Activated naive CD8-positive, alpha-beta T cell treated with anti-CD3 and anti-CD28 coated beads, Interleukin-2, amount 50 U/mL, for 16 hours (primary cell): Measurements from ENCODE around the gene GPX2.

Experiments
- DNase-seq: peaks from one replicate; pipeline ENCODE4 v3.0.0-alpha.2; 2020; ENCODE audit warnings: low read depth, low spot score

GPX2 gene

GRCh38 chr14:64960762-64961276 is 18.3 kb upstream of the GPX2 start:
- no peak for DNase-seq

DNA sequence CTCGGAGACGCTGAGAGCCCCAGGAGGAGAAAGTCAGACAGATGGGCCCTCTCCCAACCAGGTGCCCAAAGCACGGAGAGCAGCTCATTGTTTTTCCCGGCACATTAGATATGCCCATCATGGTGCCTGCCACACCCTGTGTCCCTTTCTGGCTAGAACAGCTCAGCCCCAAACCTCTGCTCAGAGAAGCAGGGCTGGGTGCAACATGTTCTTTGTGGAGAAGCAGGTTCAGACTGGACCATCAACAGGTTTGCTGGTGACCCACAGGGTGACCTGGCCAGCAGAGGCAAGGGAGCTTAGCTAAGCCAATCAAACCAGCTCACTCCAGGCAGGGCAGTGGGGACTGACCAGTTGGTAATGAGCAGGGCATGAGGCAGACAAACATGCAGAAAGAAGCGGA is 16.2 kb upstream of the GPX2 start:
- no peak for DNase-seq

DNA sequence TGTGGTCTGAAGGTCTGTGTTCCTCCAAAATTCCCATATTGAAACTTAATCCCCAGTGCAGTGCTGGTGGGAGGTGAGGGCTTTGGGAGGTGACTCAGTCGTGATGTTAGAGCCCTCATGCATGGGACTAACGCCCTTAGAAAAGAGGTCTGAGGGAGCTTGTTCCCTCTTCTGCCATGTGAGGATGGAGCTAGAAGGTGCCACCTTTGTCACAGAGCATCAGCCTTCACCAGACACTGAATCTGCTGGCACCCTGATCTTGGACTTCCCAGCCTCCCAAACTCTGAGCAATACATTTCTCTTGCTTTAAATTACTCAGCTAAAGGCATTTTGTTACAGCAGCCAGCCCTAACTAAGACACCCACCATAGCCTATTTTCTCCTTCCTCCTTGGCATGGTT is 15.7 kb upstream of the GPX2 start:
- DNase-seq, result no peak

GRCh38 chr14:64956697-64957406 is 14.3 kb upstream of the GPX2 start:
- DNase-seq, result no peak

- DNase-seq, result no peak
Observed at GRCh38 chr14:64955297-64955696, 12.8 kb upstream of the GPX2 start.

DNA sequence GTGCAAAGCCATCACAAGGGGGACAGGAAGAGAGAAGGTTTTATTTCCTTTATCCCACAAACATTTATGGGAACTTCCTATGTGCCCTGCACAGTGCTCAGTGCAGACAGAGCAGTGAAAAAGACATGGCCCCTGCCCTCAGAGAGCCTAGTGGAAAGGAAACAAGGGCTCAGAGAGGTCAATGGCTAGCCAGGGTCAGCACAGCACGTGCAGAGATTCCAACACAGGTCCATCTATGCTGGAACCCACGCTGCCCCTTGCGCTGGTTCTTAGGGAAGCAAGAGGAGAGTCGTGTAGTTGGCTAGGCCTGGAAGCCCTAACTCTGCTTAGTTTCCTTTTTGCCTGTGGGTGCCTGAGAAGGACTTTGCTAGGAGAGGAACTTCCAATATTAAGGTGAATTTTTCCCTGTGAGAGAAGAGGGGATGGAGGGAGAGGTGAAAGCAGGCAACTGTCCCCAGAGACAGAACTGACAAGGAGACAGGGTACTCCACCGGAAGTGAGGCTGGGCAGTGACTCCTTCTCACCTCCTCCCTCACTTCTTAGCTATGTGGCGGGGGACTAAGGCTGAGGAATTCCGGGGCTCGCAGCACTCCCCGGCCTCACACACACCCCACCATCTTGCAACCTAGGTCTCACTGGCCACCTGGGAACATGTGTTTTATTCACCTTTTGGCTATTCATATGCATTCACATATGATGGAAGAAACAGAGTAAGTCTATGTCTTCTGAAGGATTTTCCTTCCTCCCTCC is 12.1 kb upstream of the GPX2 start:
- DNase-seq, result no peak

GRCh38 chr14:64953661-64954060 is 11.1 kb upstream of the GPX2 start:
- DNase-seq, result no peak

DNA sequence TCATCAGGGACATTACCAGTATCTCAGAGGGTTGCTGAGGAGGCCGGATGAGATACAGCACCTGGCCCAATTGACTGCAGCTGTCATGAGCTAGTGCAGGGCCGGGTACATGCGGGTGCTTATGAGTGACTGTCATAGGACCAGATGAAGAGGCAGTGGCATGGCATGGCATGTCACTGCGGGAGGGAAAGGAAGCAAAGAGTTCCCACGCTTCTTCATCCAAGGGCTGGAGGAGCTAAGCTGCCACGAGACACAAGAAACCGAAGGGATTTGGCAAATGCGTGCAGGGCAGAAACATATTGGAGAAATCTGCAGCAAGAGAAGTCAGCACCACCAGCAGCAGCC is 10.7 kb upstream of the GPX2 start:
- DNase-seq, result no peak

- DNase-seq, result no peak
Observed at GRCh38 chr14:64952598-64953309, 10.2 kb upstream of the GPX2 start.

DNA sequence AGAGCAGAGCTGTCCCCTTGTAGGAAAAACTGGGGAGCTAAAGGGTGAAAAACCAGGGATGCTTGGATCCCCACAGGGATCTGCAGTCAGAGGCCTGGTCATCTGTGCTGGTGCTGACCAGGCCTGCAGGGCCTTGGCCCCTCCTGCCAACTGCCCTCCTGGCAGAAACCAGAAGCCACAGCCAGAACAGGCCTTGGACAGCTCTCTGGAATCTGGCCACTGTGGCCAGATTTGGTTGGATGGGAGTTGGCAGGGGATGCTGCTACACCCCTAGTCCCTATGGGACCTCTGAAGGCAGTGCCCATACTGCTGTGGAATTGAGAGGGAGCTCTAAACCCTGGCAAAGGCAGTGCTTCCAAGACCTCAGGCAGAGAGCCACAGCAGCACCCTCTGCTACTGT is 9.2 kb upstream of the GPX2 start:
- no peak for DNase-seq

DNA sequence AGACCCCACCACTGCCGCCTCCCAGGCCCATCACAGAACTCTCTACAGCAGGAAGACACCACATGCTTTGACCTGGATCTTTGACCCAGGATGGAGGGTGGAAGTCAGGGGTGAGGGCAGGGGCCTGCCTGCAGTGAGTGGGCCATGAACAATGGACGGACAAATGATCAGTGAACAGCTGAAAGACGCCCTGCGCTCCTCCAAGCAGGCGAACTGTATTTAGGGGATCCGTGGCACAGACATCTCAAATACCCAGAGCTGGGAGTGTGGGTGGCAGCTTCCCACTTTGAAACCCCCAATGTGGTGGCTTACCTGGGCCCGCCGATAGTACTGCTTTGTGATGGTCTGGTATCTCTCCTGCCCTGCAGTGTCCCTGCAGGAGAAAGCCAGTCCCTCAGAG is 8.7 kb upstream of the GPX2 start:
- DNase-seq, result no peak

GRCh38 chr14:64950889-64951288 is 8.3 kb upstream of the GPX2 start:
- DNase-seq, result no peak

GRCh38 chr14:64948612-64949210 is 6.2 kb upstream of the GPX2 start:
- no peak for DNase-seq

DNA sequence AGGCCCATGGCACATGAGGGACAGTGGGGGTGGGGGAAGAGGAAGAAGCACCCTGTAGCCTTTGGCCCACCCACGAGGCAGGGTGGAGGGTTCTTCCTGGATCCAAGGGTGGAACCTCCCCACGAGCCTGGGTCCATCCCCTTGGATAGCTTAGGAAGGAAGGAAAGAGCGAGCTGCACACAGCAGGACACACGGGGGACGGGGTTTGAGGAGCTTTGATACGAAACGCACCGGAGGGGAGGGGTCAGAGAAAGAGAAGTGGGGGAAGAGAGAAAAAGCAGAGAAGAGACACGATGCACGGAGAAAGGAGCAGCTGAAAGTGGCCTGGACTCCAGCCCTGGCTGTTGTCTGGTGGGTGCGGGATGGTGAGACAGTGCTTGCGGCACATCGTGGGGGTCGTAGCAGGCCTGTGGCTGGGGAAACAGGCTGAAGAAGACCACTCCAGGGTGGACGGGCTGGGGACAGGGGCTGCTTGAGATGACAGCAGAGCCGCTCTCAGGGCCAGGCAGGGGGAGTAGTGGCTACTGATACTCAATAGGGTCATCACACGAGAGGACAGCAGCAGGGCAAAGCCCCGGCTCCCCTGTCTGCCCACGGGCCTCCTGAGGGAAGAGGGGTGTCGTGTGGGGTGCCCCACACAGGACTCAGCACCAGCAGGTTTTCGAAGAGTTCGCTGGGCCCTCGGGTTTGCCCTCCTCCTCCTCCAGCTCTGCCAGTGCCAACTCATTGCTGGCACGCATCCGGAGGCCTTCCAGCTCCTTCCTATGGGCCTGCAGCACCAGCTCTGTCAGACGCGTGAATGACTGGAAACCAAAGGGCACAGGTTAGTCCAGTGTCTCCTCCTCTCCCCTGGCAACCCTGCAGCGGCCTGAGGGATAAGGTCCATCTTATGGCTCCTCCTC is 5.4 kb upstream of the GPX2 start:
- DNase-seq, result no peak

DNA sequence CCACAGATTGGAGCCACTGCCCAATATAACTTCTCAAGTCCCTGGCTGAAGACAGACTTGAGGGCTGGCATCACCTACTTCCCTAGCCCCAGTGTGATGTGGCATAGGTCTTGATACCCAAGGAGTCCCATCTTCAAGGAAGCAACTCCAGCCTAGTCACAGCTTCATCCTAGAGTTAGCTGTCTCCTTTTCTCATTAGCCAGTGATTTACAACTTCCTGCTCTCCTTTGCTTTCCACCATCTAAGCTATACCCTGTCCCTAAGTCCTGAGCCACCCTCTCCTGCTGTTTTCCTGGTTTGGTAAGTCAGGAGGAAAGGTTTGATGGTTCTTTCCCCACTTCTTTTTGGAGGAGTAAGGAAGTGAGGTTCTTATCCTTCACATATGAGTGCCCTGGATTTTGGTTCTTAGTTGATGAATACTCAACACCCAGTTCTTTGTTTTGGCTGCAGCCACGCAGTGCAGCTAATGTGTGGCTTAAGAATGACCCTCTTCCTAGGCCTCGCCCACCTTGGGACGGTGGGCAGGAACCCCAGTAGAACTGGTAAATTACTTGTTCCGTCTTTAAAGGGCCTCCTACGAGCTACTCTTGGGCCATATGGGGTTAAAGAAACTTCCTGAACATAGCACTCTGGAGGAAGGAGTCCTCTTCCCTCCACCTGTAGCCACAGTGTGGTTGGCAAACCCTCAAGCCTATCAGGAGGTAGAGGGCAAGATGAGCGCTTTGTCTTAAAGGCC is 3.9 kb upstream of the GPX2 start:
- no peak for DNase-seq

- DNase-seq, result no peak
Observed at GRCh38 chr14:64945431-64946178, 3.1 kb upstream of the GPX2 start.

GRCh38 chr14:64944861-64945260 is 2.3 kb upstream of the GPX2 start:
- DNase-seq, result no peak

- no peak for DNase-seq
Observed at GRCh38 chr14:64944041-64944440, 1.5 kb upstream of the GPX2 start.

GRCh38 chr14:64943556-64943955 is 1.0 kb upstream of the GPX2 start:
- DNase-seq, result no peak
